ENCODE measurements around the gene WDR82. TPM values are rescaled to one million over a fixed set of nuclear protein-coding genes. Genes with fewer than 3 reads are reported as not detected.

Gene WDR82
- total RNA-seq, 1 donor from 2014 or later, result 49.2 TPM

DNA sequence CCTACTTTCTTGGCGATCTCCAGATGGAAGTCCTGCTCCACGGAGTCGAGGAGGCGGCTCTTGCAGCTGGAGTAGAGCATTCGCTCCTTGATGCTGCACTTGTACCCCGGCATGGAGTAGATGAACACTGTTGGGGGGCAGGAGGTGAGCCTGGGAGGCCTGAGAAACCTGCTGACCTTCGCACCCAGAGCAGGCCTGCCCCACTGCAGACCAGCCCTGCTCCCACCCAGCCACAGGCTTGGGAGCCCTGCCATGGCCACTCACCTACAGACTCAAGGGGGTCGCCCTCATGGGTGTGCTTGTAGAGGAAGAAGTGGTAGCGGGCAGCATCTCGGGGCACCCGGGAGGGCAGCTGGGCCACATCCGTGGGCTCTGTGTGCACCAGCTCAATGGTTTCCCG, 48.8 kb downstream of the WDR82 start:
- H3K4me1 Mint-ChIP-seq, result no peaks in the 10 kb centered on the region
- Histone ChIP-seq H3K27ac (no peak overlapping the region), H3K36me3 (no peaks in the 10 kb centered on the region), H3K9me3 (ENCODE audit: low read depth) (no peaks in the 10 kb centered on the region), H3K4me3 (no peak overlapping the region), H3F3A (ENCODE audit: low read depth) (no peaks in the 10 kb centered on the region), H4K20me1 (ENCODE audit: low read depth) (no peaks in the 10 kb centered on the region), H3K9ac (no peak overlapping the region), H3K27me3 (no peaks in the 10 kb centered on the region), H3K4me2 (no peak overlapping the region), H2AFZ (replicated peaks) (no peak overlapping the region), H3K4me1 (no peaks in the 10 kb centered on the region), H3K79me2 (ENCODE audit: low read depth) (no peaks in the 10 kb centered on the region)
- peaks cover 4% of the 10 kb centered on the region for H3K27me3 Mint-ChIP-seq (ENCODE audit: insufficient read depth, low read depth)
- no peak for DNase-seq (ENCODE audit: low spot score)
- peaks cover 7% of the 10 kb centered on the region for H3K36me3 Mint-ChIP-seq
- TF ChIP-seq EZH2phosphoT487 (IDR thresholded peaks at IDR 0.05) (no peak), EZH2 (IDR thresholded peaks at IDR 0.05) (no peak)
- TF ChIP-seq, protein P1, sequence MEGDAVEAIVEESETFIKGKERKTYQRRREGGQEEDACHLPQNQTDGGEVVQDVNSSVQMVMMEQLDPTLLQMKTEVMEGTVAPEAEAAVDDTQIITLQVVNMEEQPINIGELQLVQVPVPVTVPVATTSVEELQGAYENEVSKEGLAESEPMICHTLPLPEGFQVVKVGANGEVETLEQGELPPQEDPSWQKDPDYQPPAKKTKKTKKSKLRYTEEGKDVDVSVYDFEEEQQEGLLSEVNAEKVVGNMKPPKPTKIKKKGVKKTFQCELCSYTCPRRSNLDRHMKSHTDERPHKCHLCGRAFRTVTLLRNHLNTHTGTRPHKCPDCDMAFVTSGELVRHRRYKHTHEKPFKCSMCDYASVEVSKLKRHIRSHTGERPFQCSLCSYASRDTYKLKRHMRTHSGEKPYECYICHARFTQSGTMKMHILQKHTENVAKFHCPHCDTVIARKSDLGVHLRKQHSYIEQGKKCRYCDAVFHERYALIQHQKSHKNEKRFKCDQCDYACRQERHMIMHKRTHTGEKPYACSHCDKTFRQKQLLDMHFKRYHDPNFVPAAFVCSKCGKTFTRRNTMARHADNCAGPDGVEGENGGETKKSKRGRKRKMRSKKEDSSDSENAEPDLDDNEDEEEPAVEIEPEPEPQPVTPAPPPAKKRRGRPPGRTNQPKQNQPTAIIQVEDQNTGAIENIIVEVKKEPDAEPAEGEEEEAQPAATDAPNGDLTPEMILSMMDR (IDR thresholded peaks at IDR 0.05), result no peak
- no peaks in the 10 kb centered on the region for H3K9me3 Mint-ChIP-seq
- H3K4me3 Mint-ChIP-seq, result no peak overlapping the region
- no peak overlapping the region for H3K27ac Mint-ChIP-seq

DNA sequence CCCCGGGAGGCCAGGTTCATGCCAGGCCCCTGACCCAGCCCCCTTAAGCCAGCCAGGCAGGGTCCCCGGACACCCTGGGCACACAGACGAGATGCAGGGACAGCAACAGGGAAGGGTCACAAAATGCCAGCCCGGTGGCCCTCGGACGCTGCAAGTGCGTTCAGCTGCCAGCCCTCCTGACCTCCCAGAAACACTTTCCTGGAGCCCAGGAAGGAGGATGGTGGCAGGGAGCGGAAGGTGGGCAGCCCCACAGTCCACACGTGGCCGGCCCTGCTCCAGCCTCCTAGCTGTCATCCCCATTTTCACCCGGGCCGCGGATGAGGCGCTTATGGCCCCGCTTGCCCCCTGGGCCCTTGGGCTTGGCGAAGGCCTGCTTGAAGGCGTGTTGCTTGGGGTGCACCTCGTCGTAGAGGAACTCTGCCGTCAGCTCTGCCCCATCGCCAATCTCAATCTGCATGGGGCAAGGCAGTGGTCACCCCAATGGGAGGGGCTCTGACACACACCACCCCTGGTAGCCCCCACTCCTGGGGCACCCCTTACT, 49.6 kb downstream of the WDR82 start:
- Histone ChIP-seq H3F3A (ENCODE audit: low read depth) (no peaks in the 10 kb centered on the region), H3K4me2 (no peak overlapping the region), H3K27me3 (no peaks in the 10 kb centered on the region), H4K20me1 (ENCODE audit: low read depth) (no peaks in the 10 kb centered on the region), H3K27ac (no peak overlapping the region), H3K4me3 (no peak overlapping the region), H3K36me3 (no peaks in the 10 kb centered on the region), H3K9ac (no peak overlapping the region), H3K4me1 (no peaks in the 10 kb centered on the region), H3K79me2 (ENCODE audit: low read depth) (no peaks in the 10 kb centered on the region), H2AFZ (replicated peaks) (no peak overlapping the region), H3K9me3 (ENCODE audit: low read depth) (no peaks in the 10 kb centered on the region)
- Mint-ChIP-seq H3K27me3 (ENCODE audit: insufficient read depth, low read depth) (peaks cover 6% of the 10 kb centered on the region), H3K27ac (no peak overlapping the region), H3K9me3 (no peaks in the 10 kb centered on the region), H3K36me3 (peaks cover 7% of the 10 kb centered on the region), H3K4me3 (no peak overlapping the region), H3K4me1 (no peaks in the 10 kb centered on the region)
- TF ChIP-seq EZH2phosphoT487 (IDR thresholded peaks at IDR 0.05), result no peak
- TF ChIP-seq EZH2 (IDR thresholded peaks at IDR 0.05), result no peak
- TF ChIP-seq, protein P1 (IDR thresholded peaks at IDR 0.05), result no peak
- DNase-seq (ENCODE audit: low spot score), result no peak

DNA sequence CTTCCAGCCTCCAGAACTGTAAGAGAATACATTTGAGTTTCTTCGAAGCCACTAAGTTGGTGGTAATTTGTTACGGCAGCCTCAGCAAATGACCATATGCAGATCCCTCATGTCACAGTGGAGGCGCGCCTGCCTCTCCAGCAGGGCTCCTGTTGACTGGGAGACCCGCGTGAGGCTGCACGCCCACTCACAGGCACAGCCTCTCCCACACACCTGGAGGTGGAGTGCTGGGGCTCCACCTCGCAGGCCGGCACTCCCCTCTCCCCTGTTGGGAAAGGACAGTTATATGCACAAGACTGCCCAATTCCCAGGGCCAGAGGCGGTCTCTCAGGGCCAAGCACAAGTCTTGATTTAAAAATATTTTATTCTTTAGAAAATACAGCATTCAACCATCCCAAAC, 50.2 kb downstream of the WDR82 start:
- Mint-ChIP-seq H3K36me3 (peaks cover 7% of the 10 kb centered on the region), H3K27me3 (ENCODE audit: insufficient read depth, low read depth) (peaks cover 6% of the 10 kb centered on the region), H3K4me3 (no peak overlapping the region), H3K4me1 (no peaks in the 10 kb centered on the region), H3K9me3 (no peaks in the 10 kb centered on the region), H3K27ac (no peak overlapping the region)
- Histone ChIP-seq H3K9ac (no peak overlapping the region), H3K27ac (no peak overlapping the region), H3K4me2 (no peak overlapping the region), H3K4me1 (no peaks in the 10 kb centered on the region), H3K4me3 (no peak overlapping the region), H3K9me3 (ENCODE audit: low read depth) (no peaks in the 10 kb centered on the region), H3K36me3 (no peaks in the 10 kb centered on the region), H3F3A (ENCODE audit: low read depth) (no peaks in the 10 kb centered on the region), H2AFZ (replicated peaks) (no peak overlapping the region), H3K79me2 (ENCODE audit: low read depth) (no peaks in the 10 kb centered on the region), H4K20me1 (ENCODE audit: low read depth) (no peaks in the 10 kb centered on the region), H3K27me3 (no peaks in the 10 kb centered on the region)
- no peak for TF ChIP-seq EZH2 (IDR thresholded peaks at IDR 0.05)
- TF ChIP-seq EZH2phosphoT487 (IDR thresholded peaks at IDR 0.05), result no peak
- TF ChIP-seq, protein P1 (IDR thresholded peaks at IDR 0.05), result no peak
- no peak for DNase-seq (ENCODE audit: low spot score)

Measured in neural progenitor cell (in vitro differentiated cells).